NT2/D1 (cell line): Measurements from ENCODE around the gene KIF7.

Experiments used
- SUZ12 ChIP-seq: IDR thresholded peaks from 2 replicates; pipeline ENCODE4 v1.6.1; 2011; ENCODE audit not compliant: insufficient read length, insufficient read depth; ENCODE audit errors: extremely low read depth
- YY1 ChIP-seq: IDR thresholded peaks from 2 replicates; pipeline ENCODE4 v1.6.1; 2011; ENCODE audit not compliant: insufficient read length, insufficient read depth

DNA sequence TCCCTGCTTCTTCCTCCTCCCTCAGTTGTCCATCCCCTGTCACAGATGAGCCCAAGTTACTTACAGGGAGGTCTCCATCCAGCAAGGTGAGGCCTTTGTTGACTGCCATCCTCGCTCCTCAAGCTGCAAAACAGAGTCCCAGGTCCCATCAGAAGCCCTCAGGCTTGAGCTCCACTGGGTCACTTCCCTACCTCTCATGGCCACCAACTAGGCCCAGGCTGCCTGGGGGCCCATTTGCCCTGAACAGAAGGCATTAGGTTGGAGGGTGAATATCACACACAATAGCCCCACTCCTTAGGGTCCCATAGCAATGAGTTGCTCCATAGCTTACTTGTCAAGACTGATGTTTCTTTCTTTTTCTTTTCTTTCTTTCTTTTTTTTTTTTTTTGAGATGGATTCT is 22.1 kb upstream of the KIF7 start:
- TF ChIP-seq SUZ12: no peak
- TF ChIP-seq YY1: no peak
